ENCODE results near the gene HMGN4. TPM values are rescaled to one million over a fixed set of nuclear protein-coding genes. Genes with fewer than 3 reads are reported as not detected.
"Not testable (repeated sequence)": the region's sequence is repeated elsewhere in the genome, so short reads cannot be mapped to it uniquely, and the experiment has no call there.

Gene HMGN4
- polyA plus RNA-seq, 6 donors from 2014 or later: 127 to 198 (median 172) TPM

- H3K36me3 Mint-ChIP-seq: peaks cover 11% of the 10 kb centered on the region in 2 donors
- no peak for DNase-seq
- peak overlapping the region in 1 of 8 donors; percentile 5 for H3K4me3 Mint-ChIP-seq
- no peaks in the 10 kb centered on the region for H3K27me3 Mint-ChIP-seq
- no peaks in the 10 kb centered on the region for H3K9me3 Mint-ChIP-seq
- no peak overlapping the region for H3K27ac Mint-ChIP-seq
- ATAC-seq (ENCODE audit: low read depth in 2 of 2): no peak
- H3K4me1 Mint-ChIP-seq: peaks cover 8 to 25% (median 22%) of the 10 kb centered on the region in 3 donors
Observed at GRCh38 chr6:26545627-26546026, 7.5 kb downstream of the HMGN4 start.

- not testable (repeated sequence) for ATAC-seq (ENCODE audit: low read depth in 2 of 2); H3K27me3 Mint-ChIP-seq; H3K27ac Mint-ChIP-seq; H3K9me3 Mint-ChIP-seq; H3K4me3 Mint-ChIP-seq; H3K36me3 Mint-ChIP-seq; DNase-seq
- H3K4me1 Mint-ChIP-seq: peaks cover 7 to 18% (median 16%) of the 10 kb centered on the region in 3 donors
Observed at GRCh38 chr6:26547363-26547762, 9.2 kb downstream of the HMGN4 start.

- H3K4me3 Mint-ChIP-seq: peak overlapping the region in 6 of 8 donors; percentile 92 to 97 (median 96)
Observed at GRCh38 chr6:26550250-26550993, 12.3 kb downstream of the HMGN4 start.

GRCh38 chr6:26552205-26552604, 14.0 kb downstream of the HMGN4 start:
- DNase-seq (no peak), ATAC-seq (ENCODE audit: low read depth in 2 of 2) (no peak)
- Mint-ChIP-seq H3K4me3 (no peak overlapping the region), H3K27ac (no peak overlapping the region), H3K4me1 (peaks cover 10 to 32% (median 23%) of the 10 kb centered on the region in 3 donors), H3K9me3 (no peaks in the 10 kb centered on the region), H3K36me3 (no peaks in the 10 kb centered on the region), H3K27me3 (no peaks in the 10 kb centered on the region)

More at GRCh38 chr6:26550250-26550993, 12.3 kb downstream of the HMGN4 start:
- peaks cover 8 to 10% of the 10 kb centered on the region in 2 donors for H3K36me3 Mint-ChIP-seq
- H3K27me3 Mint-ChIP-seq: no peaks in the 10 kb centered on the region
- DNase-seq (peak; percentile 38), ATAC-seq (ENCODE audit: low read depth in 2 of 2) (peak in 1 of 2 donors; percentile 13)
- peak overlapping the region in 4 of 6 donors; percentile 52 to 81 (median 70) for H3K27ac Mint-ChIP-seq
- no peaks in the 10 kb centered on the region for H3K9me3 Mint-ChIP-seq
- peaks cover 8 to 26% (median 17%) of the 10 kb centered on the region in 3 donors for H3K4me1 Mint-ChIP-seq

- Mint-ChIP-seq H3K9me3 (no peaks in the 10 kb centered on the region), H3K36me3 (no peaks in the 10 kb centered on the region), H3K4me3 (no peak overlapping the region), H3K27ac (no peak overlapping the region), H3K27me3 (no peaks in the 10 kb centered on the region), H3K4me1 (peaks cover 10 to 32% (median 23%) of the 10 kb centered on the region in 3 donors)
- ATAC-seq (ENCODE audit: low read depth in 2 of 2) (no peak), DNase-seq (no peak)
Observed at GRCh38 chr6:26552640-26553188, 14.5 kb downstream of the HMGN4 start.

- peak; percentile 77 for DNase-seq
- Mint-ChIP-seq H3K9me3 (no peaks in the 10 kb centered on the region), H3K4me1 (peaks cover 10 to 32% (median 23%) of the 10 kb centered on the region in 3 donors), H3K27me3 (no peaks in the 10 kb centered on the region), H3K36me3 (no peaks in the 10 kb centered on the region), H3K4me3 (no peak overlapping the region), H3K27ac (no peak overlapping the region)
- peak; percentile 67 to 69 for ATAC-seq (ENCODE audit: low read depth in 2 of 2)
Observed at GRCh38 chr6:26553264-26553634, 15.1 kb downstream of the HMGN4 start.

GRCh38 chr6:26553635-26554446, 15.7 kb downstream of the HMGN4 start:
- DNase-seq (peak; percentile 84), ATAC-seq (ENCODE audit: low read depth in 2 of 2) (peak; percentile 60 to 65)
- no peak overlapping the region for H3K27ac Mint-ChIP-seq
- peaks cover 10 to 32% (median 23%) of the 10 kb centered on the region in 3 donors for H3K4me1 Mint-ChIP-seq
- H3K9me3 Mint-ChIP-seq: no peaks in the 10 kb centered on the region
- no peaks in the 10 kb centered on the region for H3K27me3 Mint-ChIP-seq
- peak overlapping the region in 1 of 8 donors; percentile 83 for H3K4me3 Mint-ChIP-seq
- H3K36me3 Mint-ChIP-seq: no peaks in the 10 kb centered on the region

GRCh38 chr6:26554447-26554696, 16.2 kb downstream of the HMGN4 start:
- H3K4me1 Mint-ChIP-seq: peaks cover 10 to 32% (median 23%) of the 10 kb centered on the region in 3 donors
- peak overlapping the region in 1 of 8 donors; percentile 83 for H3K4me3 Mint-ChIP-seq
- H3K27ac Mint-ChIP-seq: peak overlapping the region in 1 of 6 donors; percentile 97
- no peaks in the 10 kb centered on the region for H3K9me3 Mint-ChIP-seq
- H3K27me3 Mint-ChIP-seq: no peaks in the 10 kb centered on the region
- ATAC-seq (ENCODE audit: low read depth in 2 of 2): peak; percentile 1 to 3
- H3K36me3 Mint-ChIP-seq: no peaks in the 10 kb centered on the region
- DNase-seq: no peak

- H3K4me1 Mint-ChIP-seq: peaks cover 10 to 27% (median 23%) of the 10 kb centered on the region in 3 donors
- ATAC-seq (ENCODE audit: low read depth in 2 of 2): peak; percentile 45 to 52
- peak overlapping the region in 3 of 6 donors; percentile 41 to 97 (median 83) for H3K27ac Mint-ChIP-seq
- H3K9me3 Mint-ChIP-seq: no peaks in the 10 kb centered on the region
- DNase-seq: peak; percentile 49
- H3K27me3 Mint-ChIP-seq: no peaks in the 10 kb centered on the region
- H3K36me3 Mint-ChIP-seq: no peaks in the 10 kb centered on the region
- peak overlapping the region in 3 of 8 donors; percentile 61 to 83 (median 77) for H3K4me3 Mint-ChIP-seq
Observed at GRCh38 chr6:26554697-26555504, 16.7 kb downstream of the HMGN4 start.

- Mint-ChIP-seq H3K4me3 (peak overlapping the region in 4 of 8 donors; percentile 51 to 77 (median 56)), H3K4me1 (peaks cover 10 to 20% (median 17%) of the 10 kb centered on the region in 3 donors), H3K27ac (peak overlapping the region in 2 of 6 donors; percentile 45 to 51), H3K27me3 (no peaks in the 10 kb centered on the region), H3K9me3 (no peaks in the 10 kb centered on the region), H3K36me3 (no peaks in the 10 kb centered on the region)
- DNase-seq: no peak
- ATAC-seq (ENCODE audit: low read depth in 2 of 2): no peak
Observed at GRCh38 chr6:26555505-26556262, 17.5 kb downstream of the HMGN4 start.

- H3K4me1 Mint-ChIP-seq: peaks cover 10 to 16% (median 15%) of the 10 kb centered on the region in 3 donors
- no peaks in the 10 kb centered on the region for H3K27me3 Mint-ChIP-seq
- peak overlapping the region in 3 of 8 donors; percentile 6 to 51 (median 49) for H3K4me3 Mint-ChIP-seq
- H3K9me3 Mint-ChIP-seq: no peaks in the 10 kb centered on the region
- no peak for DNase-seq
- H3K27ac Mint-ChIP-seq: peak overlapping the region in 3 of 6 donors; percentile 56 to 79 (median 58)
- no peak for ATAC-seq (ENCODE audit: low read depth in 2 of 2)
- H3K36me3 Mint-ChIP-seq: no peaks in the 10 kb centered on the region
Observed at GRCh38 chr6:26556263-26557070, 18.3 kb downstream of the HMGN4 start.

All from naive B cell (primary cell).